HepG2 (cell line): ENCODE results near the gene ACSL6. TPM values are rescaled to one million over a fixed set of nuclear protein-coding genes. Genes with fewer than 3 reads are reported as not detected.

Experiments
- DNMT3B ChIP-seq: conservative IDR thresholded peaks from 2 replicates; pipeline ENCODE4 v1.6.1; 2016; ENCODE audit warnings: missing biosample characterization, control low read depth
- KLF6 ChIP-seq: IDR thresholded peaks from 2 replicates; pipeline ENCODE4 v1.8.0; 2016; ENCODE audit warnings: missing biosample characterization, missing genetic modification reagents
- MEF2D ChIP-seq: sonication (generic); formaldehyde crosslinking; IDR thresholded peaks from 2 replicates; pipeline ENCODE4 v1.5.1; 2020; ENCODE audit warnings: mild to moderate bottlenecking, missing genetic modification reagents
- MXI1 ChIP-seq: IDR thresholded peaks from 3 replicates; pipeline ENCODE4 v1.6.1; 2012; ENCODE audit warnings: low read depth, low read length, inconsistent platforms, borderline replicate concordance
- NFATC3 ChIP-seq: sonication (generic); formaldehyde crosslinking; IDR thresholded peaks from 2 replicates; pipeline ENCODE4 v1.5.1; 2020; ENCODE audit warnings: mild to moderate bottlenecking, missing genetic modification reagents
- NKX3-1 ChIP-seq: sonication (generic); formaldehyde crosslinking; IDR thresholded peaks from 2 replicates; pipeline ENCODE4 v1.5.0; 2020; ENCODE audit warnings: missing genetic modification reagents
- PHF21A ChIP-seq: sonication (generic); formaldehyde crosslinking; IDR thresholded peaks from 2 replicates; pipeline ENCODE4 v1.5.0; 2020; ENCODE audit warnings: mild to moderate bottlenecking, missing genetic modification reagents
- POLR2AphosphoS2 ChIP-seq: IDR thresholded peaks from 2 replicates; pipeline ENCODE4 v1.6.1; 2011; ENCODE audit warnings: low read depth, low read length, improper control_type of control experiment
- ZBTB1 ChIP-seq: sonication (generic); formaldehyde crosslinking; IDR thresholded peaks from 2 replicates; pipeline ENCODE4 v1.4.0; 2020; ENCODE audit warnings: missing genetic modification reagents, borderline replicate concordance
- ZEB1 ChIP-seq: IDR thresholded peaks from 2 replicates; pipeline ENCODE4 v1.6.1; 2012; ENCODE audit warnings: mild to moderate bottlenecking, low read depth, inconsistent platforms; ENCODE audit not compliant: insufficient replicate concordance
- ZKSCAN8 ChIP-seq: IDR thresholded peaks from 2 replicates; pipeline ENCODE4 v1.6.1; 2016; ENCODE audit warnings: borderline replicate concordance, missing genetic modification reagents, missing compliant biosample characterization
- ZNF160 ChIP-seq: sonication (generic); formaldehyde crosslinking; IDR thresholded peaks from 2 replicates; pipeline ENCODE4 v1.8.0; 2022; ENCODE audit warnings: mild to moderate bottlenecking, inconsistent platforms, missing genetic modification reagents
- ZNF234 ChIP-seq: sonication (generic); formaldehyde crosslinking; conservative IDR thresholded peaks from 2 replicates; pipeline ENCODE4 v1.5.1; 2020; ENCODE audit warnings: mild to moderate bottlenecking, missing genetic modification reagents
- ZNF251 ChIP-seq: sonication (generic); formaldehyde crosslinking; IDR thresholded peaks from 2 replicates; pipeline ENCODE4 v1.9.0; 2021; ENCODE audit warnings: mild to moderate bottlenecking, missing genetic modification reagents
- ZNF382 ChIP-seq: sonication (generic); formaldehyde crosslinking; IDR thresholded peaks from 2 replicates; pipeline ENCODE4 v1.5.0; 2020; ENCODE audit warnings: missing genetic modification reagents, mild to moderate bottlenecking, borderline replicate concordance
- ZNF510 ChIP-seq: sonication (generic); formaldehyde crosslinking; IDR thresholded peaks from 2 replicates; pipeline ENCODE4 v1.4.0; 2020; ENCODE audit warnings: low read depth, mild to moderate bottlenecking, missing genetic modification reagents
- ZNF547 ChIP-seq: sonication (generic); formaldehyde crosslinking; IDR thresholded peaks from 2 replicates; pipeline ENCODE4 v1.5.1; 2020; ENCODE audit warnings: mild to moderate bottlenecking, missing genetic modification reagents
- ZNF670 ChIP-seq: sonication (generic); formaldehyde crosslinking; IDR thresholded peaks from 2 replicates; pipeline ENCODE4 v1.8.0; 2022; ENCODE audit warnings: mild to moderate bottlenecking, missing genetic modification reagents, borderline replicate concordance
- polyA plus RNA-seq, 8 experiments: library from polyadenylated mRNA; depleted of rRNA in 3 of 8; stranded (reverse) in 7 of 8; unstranded in 1 of 8; fragments of >200 nt; fragmentation: Illumina TruSeq in 4 of 8; extraction: Trizol in 4 of 8; gene quantifications; 2 replicates each; pipeline versions ENCODE4 v1.2.1 to v1.2.3, GENCODE V29; 2011 to 2016; ENCODE audit warnings: low read depth in 4 of 8, missing spikeins in 1 of 8, mixed read lengths in 1 of 8; ENCODE audit not compliant: insufficient read depth in 1 of 8
- total RNA-seq, 5 experiments: library from RNA; depleted of rRNA; stranded (reverse); fragments of >200 nt; fragmentation: Illumina TruSeq; extraction: Trizol; gene quantifications; 2 replicates each; pipeline ENCODE4 v1.2.3, GENCODE V29; 2016; ENCODE audit warnings: low read depth in 1 of 5
- TF ChIP-seq, protein P1 (sequence below): sonication (generic); formaldehyde crosslinking; IDR thresholded peaks from 2 replicates; pipeline ENCODE4 v1.4.0; 2020; ENCODE audit warnings: missing genetic modification reagents, mild to moderate bottlenecking, borderline replicate concordance
- TF ChIP-seq, protein P2 (sequence below): sonication (generic); formaldehyde crosslinking; IDR thresholded peaks from 2 replicates; pipeline ENCODE4 v1.5.0; 2020; ENCODE audit warnings: missing genetic modification reagents, mild to moderate bottlenecking, borderline replicate concordance
- TF ChIP-seq, protein P3 (sequence below): IDR thresholded peaks from 2 replicates; pipeline ENCODE4 v1.6.1; 2016; ENCODE audit warnings: low read depth, control low read depth
- TF ChIP-seq, protein P4 (sequence below): sonication (generic); formaldehyde crosslinking; conservative IDR thresholded peaks from 2 replicates; pipeline ENCODE4 v1.4.0; 2020; ENCODE audit warnings: missing genetic modification reagents

Gene ACSL6
- total and polyA plus RNA-seq, 2 of the 13 experiments (the other 11 are each of a cell fraction or from before 2014, with no cell fraction given) = 3.7 to 3.8 TPM

DNA sequence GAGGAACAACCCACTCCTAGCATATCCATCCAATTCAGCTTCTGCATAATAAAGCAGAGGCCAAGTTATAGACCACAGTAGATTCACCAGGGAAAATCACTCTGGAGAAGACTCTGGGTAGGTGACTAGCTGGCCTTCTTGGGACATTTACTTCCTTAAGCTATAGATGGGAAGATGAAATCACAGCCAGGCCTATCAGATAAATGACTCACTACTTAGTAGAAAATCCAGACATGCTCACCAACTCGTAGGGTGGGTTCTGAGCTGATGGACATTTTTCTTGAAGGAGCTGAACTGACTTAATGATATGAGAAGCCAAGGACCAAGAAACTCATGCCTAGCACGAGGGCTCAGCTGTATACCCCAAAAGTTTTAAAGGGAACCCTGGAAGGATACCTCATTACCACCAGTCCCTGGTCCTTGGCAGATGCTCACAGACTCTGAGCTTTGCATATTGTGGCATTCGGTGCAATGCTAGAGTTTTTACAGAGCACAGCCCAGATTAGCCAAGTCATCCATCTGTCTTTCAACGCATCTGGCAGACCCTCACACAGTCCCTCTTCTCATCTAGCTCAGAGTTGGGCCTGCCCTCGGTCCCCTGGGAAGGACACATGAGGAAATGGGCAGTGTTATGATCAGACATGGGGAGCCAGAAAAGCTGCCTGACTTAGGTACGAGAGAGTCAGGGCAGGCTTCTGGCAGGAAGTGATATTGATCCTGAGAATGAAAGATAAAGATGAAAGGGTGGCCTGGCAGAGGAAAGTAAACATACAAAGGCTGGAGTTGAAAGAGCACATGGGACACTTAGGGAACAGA is 15.0 kb downstream of the ACSL6 start (continued):
- TF ChIP-seq KLF6 (CRISPR knock-in tag) (peak; percentile 70; the same call in 1 of the 2 replicates), ZNF382 (CRISPR knock-in tag) (no peak), MEF2D (CRISPR knock-in tag) (peak; percentile 72; the same call in 1 of the 2 replicates), POLR2AphosphoS2 (no peak), NFATC3 (CRISPR knock-in tag) (no peak), ZNF251 (CRISPR knock-in tag) (no peak), ZBTB1 (CRISPR knock-in tag) (no peak), ZNF547 (0 out of 2 replicates have a peak, but pooled peaks have one; percentile 8), ZNF234 (CRISPR knock-in tag) (no peak), ZNF670 (CRISPR knock-in tag) (0 out of 2 replicates have a peak, but pooled peaks have one; percentile 58), NKX3-1 (CRISPR knock-in tag) (no peak), ZKSCAN8 (CRISPR knock-in tag) (peak; percentile 92; the same call in 1 of the 2 replicates), ZEB1 (no peak), MXI1 (peak; percentile 55; the same call in 1 of the 3 replicates), ZNF510 (CRISPR knock-in tag) (0 out of 2 replicates have a peak, but pooled peaks have one; percentile 49), PHF21A (CRISPR knock-in tag) (peak; percentile 99), DNMT3B (no peak), ZNF160 (CRISPR knock-in tag) (no peak)
- TF ChIP-seq, protein P1, sequence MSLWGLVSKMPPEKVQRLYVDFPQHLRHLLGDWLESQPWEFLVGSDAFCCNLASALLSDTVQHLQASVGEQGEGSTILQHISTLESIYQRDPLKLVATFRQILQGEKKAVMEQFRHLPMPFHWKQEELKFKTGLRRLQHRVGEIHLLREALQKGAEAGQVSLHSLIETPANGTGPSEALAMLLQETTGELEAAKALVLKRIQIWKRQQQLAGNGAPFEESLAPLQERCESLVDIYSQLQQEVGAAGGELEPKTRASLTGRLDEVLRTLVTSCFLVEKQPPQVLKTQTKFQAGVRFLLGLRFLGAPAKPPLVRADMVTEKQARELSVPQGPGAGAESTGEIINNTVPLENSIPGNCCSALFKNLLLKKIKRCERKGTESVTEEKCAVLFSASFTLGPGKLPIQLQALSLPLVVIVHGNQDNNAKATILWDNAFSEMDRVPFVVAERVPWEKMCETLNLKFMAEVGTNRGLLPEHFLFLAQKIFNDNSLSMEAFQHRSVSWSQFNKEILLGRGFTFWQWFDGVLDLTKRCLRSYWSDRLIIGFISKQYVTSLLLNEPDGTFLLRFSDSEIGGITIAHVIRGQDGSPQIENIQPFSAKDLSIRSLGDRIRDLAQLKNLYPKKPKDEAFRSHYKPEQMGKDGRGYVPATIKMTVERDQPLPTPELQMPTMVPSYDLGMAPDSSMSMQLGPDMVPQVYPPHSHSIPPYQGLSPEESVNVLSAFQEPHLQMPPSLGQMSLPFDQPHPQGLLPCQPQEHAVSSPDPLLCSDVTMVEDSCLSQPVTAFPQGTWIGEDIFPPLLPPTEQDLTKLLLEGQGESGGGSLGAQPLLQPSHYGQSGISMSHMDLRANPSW (CRISPR knock-in tag) = no peak
- TF ChIP-seq, protein P2, sequence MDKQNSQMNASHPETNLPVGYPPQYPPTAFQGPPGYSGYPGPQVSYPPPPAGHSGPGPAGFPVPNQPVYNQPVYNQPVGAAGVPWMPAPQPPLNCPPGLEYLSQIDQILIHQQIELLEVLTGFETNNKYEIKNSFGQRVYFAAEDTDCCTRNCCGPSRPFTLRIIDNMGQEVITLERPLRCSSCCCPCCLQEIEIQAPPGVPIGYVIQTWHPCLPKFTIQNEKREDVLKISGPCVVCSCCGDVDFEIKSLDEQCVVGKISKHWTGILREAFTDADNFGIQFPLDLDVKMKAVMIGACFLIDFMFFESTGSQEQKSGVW (CRISPR knock-in tag) = no peak
- TF ChIP-seq, protein P3, sequence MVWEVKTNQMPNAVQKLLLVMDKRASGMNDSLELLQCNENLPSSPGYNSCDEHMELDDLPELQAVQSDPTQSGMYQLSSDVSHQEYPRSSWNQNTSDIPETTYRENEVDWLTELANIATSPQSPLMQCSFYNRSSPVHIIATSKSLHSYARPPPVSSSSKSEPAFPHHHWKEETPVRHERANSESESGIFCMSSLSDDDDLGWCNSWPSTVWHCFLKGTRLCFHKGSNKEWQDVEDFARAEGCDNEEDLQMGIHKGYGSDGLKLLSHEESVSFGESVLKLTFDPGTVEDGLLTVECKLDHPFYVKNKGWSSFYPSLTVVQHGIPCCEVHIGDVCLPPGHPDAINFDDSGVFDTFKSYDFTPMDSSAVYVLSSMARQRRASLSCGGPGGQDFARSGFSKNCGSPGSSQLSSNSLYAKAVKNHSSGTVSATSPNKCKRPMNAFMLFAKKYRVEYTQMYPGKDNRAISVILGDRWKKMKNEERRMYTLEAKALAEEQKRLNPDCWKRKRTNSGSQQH (CRISPR knock-in tag) = peak; percentile 65; the same call in 1 of the 2 replicates
- TF ChIP-seq, protein P4, sequence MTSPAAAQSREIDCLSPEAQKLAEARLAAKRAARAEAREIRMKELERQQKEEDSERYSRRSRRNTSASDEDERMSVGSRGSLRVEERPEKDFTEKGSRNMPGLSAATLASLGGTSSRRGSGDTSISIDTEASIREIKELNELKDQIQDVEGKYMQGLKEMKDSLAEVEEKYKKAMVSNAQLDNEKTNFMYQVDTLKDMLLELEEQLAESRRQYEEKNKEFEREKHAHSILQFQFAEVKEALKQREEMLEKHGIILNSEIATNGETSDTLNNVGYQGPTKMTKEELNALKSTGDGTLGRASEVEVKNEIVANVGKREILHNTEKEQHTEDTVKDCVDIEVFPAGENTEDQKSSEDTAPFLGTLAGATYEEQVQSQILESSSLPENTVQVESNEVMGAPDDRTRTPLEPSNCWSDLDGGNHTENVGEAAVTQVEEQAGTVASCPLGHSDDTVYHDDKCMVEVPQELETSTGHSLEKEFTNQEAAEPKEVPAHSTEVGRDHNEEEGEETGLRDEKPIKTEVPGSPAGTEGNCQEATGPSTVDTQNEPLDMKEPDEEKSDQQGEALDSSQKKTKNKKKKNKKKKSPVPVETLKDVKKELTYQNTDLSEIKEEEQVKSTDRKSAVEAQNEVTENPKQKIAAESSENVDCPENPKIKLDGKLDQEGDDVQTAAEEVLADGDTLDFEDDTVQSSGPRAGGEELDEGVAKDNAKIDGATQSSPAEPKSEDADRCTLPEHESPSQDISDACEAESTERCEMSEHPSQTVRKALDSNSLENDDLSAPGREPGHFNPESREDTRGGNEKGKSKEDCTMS = no peak
